ENCODE results near the gene SUV39H1.

Gene SUV39H1

DNA sequence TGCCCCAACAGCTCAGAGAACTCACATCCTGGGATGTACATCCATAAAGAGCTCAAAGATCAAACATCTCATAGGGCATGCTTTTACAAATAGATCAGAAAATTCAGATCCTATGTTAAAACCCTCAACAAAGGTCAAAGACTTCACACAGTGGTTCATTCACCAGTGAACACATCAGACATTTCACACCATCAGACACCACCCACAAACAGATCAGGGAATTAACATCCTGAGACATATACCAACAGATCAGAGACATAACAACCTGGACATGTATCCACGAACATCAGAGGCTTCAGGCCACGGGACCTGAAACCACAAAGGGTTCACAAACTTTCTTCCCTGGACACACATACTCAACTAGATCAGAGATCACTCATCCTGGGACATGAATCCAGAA is 23.4 kb downstream of the SUV39H1 start:
- no peak overlapping the region for H3K4ac ChIP-seq (ENCODE audit: low read depth in 1 of 2, low read length in 2 of 2)
- H2BK15ac ChIP-seq (ENCODE audit: low read depth, poor library complexity, severe bottlenecking), result no peak overlapping the region
- no peak overlapping the region for H2AFZ ChIP-seq (ENCODE audit: low read depth, low read length)
- WGBS, result 80% methylated on average over 2 of the region's 2 CpGs
- H3K4me1 ChIP-seq (ENCODE audit: control insufficient read depth, insufficient read depth, low read depth, low read length), result no peaks in the 10 kb centered on the region
- no peak overlapping the region for H3K4me3 ChIP-seq (ENCODE audit: insufficient read depth in 1 of 2, low read depth in 1 of 2, low read length in 2 of 2)
- H2BK120ac ChIP-seq (ENCODE audit: low read depth, low read length), result no peak overlapping the region
- no peak overlapping the region for H3K14ac ChIP-seq (ENCODE audit: low read length in 2 of 2)
- H3K27me3 ChIP-seq (ENCODE audit: control insufficient read depth in 1 of 2, insufficient read depth in 1 of 2, low read length in 2 of 2), result no peaks in the 10 kb centered on the region
- no peak overlapping the region for H3K4me2 ChIP-seq (ENCODE audit: low read length, poor library complexity, severe bottlenecking)
- no peak overlapping the region for H2AK5ac ChIP-seq (ENCODE audit: low read length, severe bottlenecking)
- H3K9me3 ChIP-seq (ENCODE audit: control insufficient read depth, low read length), result peaks cover 16% of the 10 kb centered on the region
- no peak overlapping the region for H3K18ac ChIP-seq (ENCODE audit: low read depth in 1 of 2, low read length in 2 of 2)
- no peak overlapping the region for H2BK5ac ChIP-seq (ENCODE audit: low read depth, low read length, poor library complexity, severe bottlenecking)
- H3K36me3 ChIP-seq (ENCODE audit: control insufficient read depth in 1 of 2, insufficient read depth in 2 of 2, low read depth in 1 of 2, low read length in 2 of 2), result no peaks in the 10 kb centered on the region
- H4K8ac ChIP-seq (ENCODE audit: low read length), result no peak overlapping the region
- no peak for DNase-seq
- no peak overlapping the region for H4K91ac ChIP-seq (ENCODE audit: low read length)
- H3K27ac ChIP-seq (ENCODE audit: low read length, poor library complexity, severe bottlenecking), result no peak overlapping the region
- no peak overlapping the region for H3K23ac ChIP-seq (ENCODE audit: low read length in 2 of 2)
- H2BK12ac ChIP-seq (ENCODE audit: low read length in 2 of 2), result no peak overlapping the region
- H3K79me1 ChIP-seq (replicated peaks; ENCODE audit: low read length, poor library complexity, severe bottlenecking), result peaks cover 1% of the 10 kb centered on the region
- no peak overlapping the region for H3K9ac ChIP-seq (ENCODE audit: low read length)

DNA sequence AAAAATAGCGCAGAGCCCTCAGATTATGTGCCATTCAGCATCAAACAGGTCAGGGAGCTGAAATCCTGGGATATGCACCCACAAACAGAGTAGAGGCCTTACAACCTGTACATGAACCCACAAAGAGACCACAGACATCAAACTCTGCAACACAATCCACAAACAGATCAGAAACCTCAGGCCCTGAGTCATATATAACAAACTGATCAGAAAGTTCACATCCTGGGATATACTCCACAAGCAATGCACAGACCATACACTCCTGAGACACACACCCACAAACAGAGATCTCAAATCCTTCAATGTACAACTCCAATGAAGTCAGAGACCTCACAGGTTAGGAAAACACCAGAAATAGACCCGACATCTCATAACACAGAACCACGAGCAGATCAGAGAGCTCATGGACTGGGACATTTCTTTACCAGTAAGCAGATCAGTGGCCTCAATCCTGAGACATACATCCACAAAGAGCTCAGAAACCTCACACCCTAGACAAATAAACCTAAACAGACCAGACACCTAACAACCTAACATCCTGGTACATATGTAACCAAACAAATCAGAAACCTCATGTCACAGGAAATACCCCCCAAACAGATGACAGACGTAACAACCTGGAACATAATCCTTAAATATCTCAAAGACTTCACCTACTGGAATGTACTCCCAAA is 24.2 kb downstream of the SUV39H1 start:
- Histone ChIP-seq H3K4me3 (ENCODE audit: insufficient read depth in 1 of 2, low read depth in 1 of 2, low read length in 2 of 2) (no peak overlapping the region), H2BK15ac (ENCODE audit: low read depth, poor library complexity, severe bottlenecking) (no peak overlapping the region), H3K36me3 (ENCODE audit: control insufficient read depth in 1 of 2, insufficient read depth in 2 of 2, low read depth in 1 of 2, low read length in 2 of 2) (no peaks in the 10 kb centered on the region), H3K18ac (ENCODE audit: low read depth in 1 of 2, low read length in 2 of 2) (no peak overlapping the region), H3K9me3 (ENCODE audit: control insufficient read depth, low read length) (peaks cover 16% of the 10 kb centered on the region), H2AFZ (ENCODE audit: low read depth, low read length) (no peak overlapping the region), H3K4me1 (ENCODE audit: control insufficient read depth, insufficient read depth, low read depth, low read length) (no peaks in the 10 kb centered on the region), H3K9ac (ENCODE audit: low read length) (no peak overlapping the region), H3K27me3 (ENCODE audit: control insufficient read depth in 1 of 2, insufficient read depth in 1 of 2, low read length in 2 of 2) (no peaks in the 10 kb centered on the region), H3K27ac (ENCODE audit: low read length, poor library complexity, severe bottlenecking) (no peak overlapping the region), H4K91ac (ENCODE audit: low read length) (no peak overlapping the region), H2AK5ac (ENCODE audit: low read length, severe bottlenecking) (no peak overlapping the region), H3K14ac (ENCODE audit: low read length in 2 of 2) (no peak overlapping the region), H2BK12ac (ENCODE audit: low read length in 2 of 2) (no peak overlapping the region), H2BK120ac (ENCODE audit: low read depth, low read length) (no peak overlapping the region), H4K8ac (ENCODE audit: low read length) (no peak overlapping the region), H2BK5ac (ENCODE audit: low read depth, low read length, poor library complexity, severe bottlenecking) (no peak overlapping the region), H3K4me2 (ENCODE audit: low read length, poor library complexity, severe bottlenecking) (no peak overlapping the region), H3K4ac (ENCODE audit: low read depth in 1 of 2, low read length in 2 of 2) (no peak overlapping the region), H3K23ac (ENCODE audit: low read length in 2 of 2) (no peak overlapping the region), H3K79me1 (replicated peaks; ENCODE audit: low read length, poor library complexity, severe bottlenecking) (peaks cover 1% of the 10 kb centered on the region)
- 89% methylated on average over 4 of the region's 4 CpGs for WGBS
- no peak for DNase-seq

GRCh38 chrX:48721916-48722315 is 25.4 kb downstream of the SUV39H1 start:
- no peak overlapping the region for H3K4me2 ChIP-seq (ENCODE audit: low read length, poor library complexity, severe bottlenecking)
- H3K14ac ChIP-seq (ENCODE audit: low read length in 2 of 2), result no peak overlapping the region
- no peak overlapping the region for H2AK5ac ChIP-seq (ENCODE audit: low read length, severe bottlenecking)
- peaks cover 20% of the 10 kb centered on the region for H3K9me3 ChIP-seq (ENCODE audit: control insufficient read depth, low read length)
- no peak overlapping the region for H3K4ac ChIP-seq (ENCODE audit: low read depth in 1 of 2, low read length in 2 of 2)
- no peak for DNase-seq
- H4K91ac ChIP-seq (ENCODE audit: low read length), result no peak overlapping the region
- no peak overlapping the region for H3K23ac ChIP-seq (ENCODE audit: low read length in 2 of 2)
- no peaks in the 10 kb centered on the region for H3K27me3 ChIP-seq (ENCODE audit: control insufficient read depth in 1 of 2, insufficient read depth in 1 of 2, low read length in 2 of 2)
- H3K9ac ChIP-seq (ENCODE audit: low read length), result no peak overlapping the region
- H3K27ac ChIP-seq (ENCODE audit: low read length, poor library complexity, severe bottlenecking), result no peak overlapping the region
- no peaks in the 10 kb centered on the region for H3K36me3 ChIP-seq (ENCODE audit: control insufficient read depth in 1 of 2, insufficient read depth in 2 of 2, low read depth in 1 of 2, low read length in 2 of 2)
- H2AFZ ChIP-seq (ENCODE audit: low read depth, low read length), result no peak overlapping the region
- H3K18ac ChIP-seq (ENCODE audit: low read depth in 1 of 2, low read length in 2 of 2), result no peak overlapping the region
- H2BK120ac ChIP-seq (ENCODE audit: low read depth, low read length), result no peak overlapping the region
- H2BK15ac ChIP-seq (ENCODE audit: low read depth, poor library complexity, severe bottlenecking), result no peak overlapping the region
- no peak overlapping the region for H2BK12ac ChIP-seq (ENCODE audit: low read length in 2 of 2)
- H4K8ac ChIP-seq (ENCODE audit: low read length), result no peak overlapping the region
- H3K4me3 ChIP-seq (ENCODE audit: insufficient read depth in 1 of 2, low read depth in 1 of 2, low read length in 2 of 2), result no peak overlapping the region
- H2BK5ac ChIP-seq (ENCODE audit: low read depth, low read length, poor library complexity, severe bottlenecking), result no peak overlapping the region
- H3K79me1 ChIP-seq (replicated peaks; ENCODE audit: low read length, poor library complexity, severe bottlenecking), result peaks cover 1% of the 10 kb centered on the region
- H3K4me1 ChIP-seq (ENCODE audit: control insufficient read depth, insufficient read depth, low read depth, low read length), result no peaks in the 10 kb centered on the region

GRCh38 chrX:48726596-48726995 is 30.1 kb downstream of the SUV39H1 start:
- Histone ChIP-seq H3K9me3 (ENCODE audit: control insufficient read depth, low read length) (peaks cover 27% of the 10 kb centered on the region), H3K4me2 (ENCODE audit: low read length, poor library complexity, severe bottlenecking) (no peak overlapping the region), H3K9ac (ENCODE audit: low read length) (no peak overlapping the region), H4K91ac (ENCODE audit: low read length) (no peak overlapping the region), H2AK5ac (ENCODE audit: low read length, severe bottlenecking) (no peak overlapping the region), H3K36me3 (ENCODE audit: control insufficient read depth in 1 of 2, insufficient read depth in 2 of 2, low read depth in 1 of 2, low read length in 2 of 2) (no peaks in the 10 kb centered on the region), H3K79me1 (replicated peaks; ENCODE audit: low read length, poor library complexity, severe bottlenecking) (peaks cover 2% of the 10 kb centered on the region), H2BK5ac (ENCODE audit: low read depth, low read length, poor library complexity, severe bottlenecking) (no peak overlapping the region), H3K4me1 (ENCODE audit: control insufficient read depth, insufficient read depth, low read depth, low read length) (no peaks in the 10 kb centered on the region), H3K27me3 (ENCODE audit: control insufficient read depth in 1 of 2, insufficient read depth in 1 of 2, low read length in 2 of 2) (peaks cover 0 to 9% of the 10 kb centered on the region in 2 experiments), H3K27ac (ENCODE audit: low read length, poor library complexity, severe bottlenecking) (no peak overlapping the region), H3K4me3 (ENCODE audit: insufficient read depth in 1 of 2, low read depth in 1 of 2, low read length in 2 of 2) (no peak overlapping the region), H4K8ac (ENCODE audit: low read length) (no peak overlapping the region), H3K18ac (ENCODE audit: low read depth in 1 of 2, low read length in 2 of 2) (no peak overlapping the region), H2AFZ (ENCODE audit: low read depth, low read length) (no peak overlapping the region), H2BK120ac (ENCODE audit: low read depth, low read length) (no peak overlapping the region), H3K4ac (ENCODE audit: low read depth in 1 of 2, low read length in 2 of 2) (no peak overlapping the region), H2BK12ac (ENCODE audit: low read length in 2 of 2) (no peak overlapping the region), H3K23ac (ENCODE audit: low read length in 2 of 2) (no peak overlapping the region), H3K14ac (ENCODE audit: low read length in 2 of 2) (no peak overlapping the region), H2BK15ac (ENCODE audit: low read depth, poor library complexity, severe bottlenecking) (no peak overlapping the region)
- DNase-seq, result no peak
- no CpG with 5 or more reads among the region's 2 CpGs for WGBS
